SK-N-SH treated with all-trans-retinoic acid at 6 μM for 48 hours (cell line): Measurements from ENCODE around the gene DNAJB2.

Experiments used
- CSDC2 ChIP-seq: fragments of 250-450 bp; sonication (Bioruptor Pico); IDR thresholded peaks from 2 replicates; pipeline ENCODE4 v1.5.0; 2020; ENCODE audit warnings: mild to moderate bottlenecking, moderate library complexity
- GLIS3 ChIP-seq: fragments of 250-450 bp; sonication (Bioruptor Pico); IDR thresholded peaks from 2 replicates; pipeline ENCODE4 v1.5.0; 2020; ENCODE audit warnings: mild to moderate bottlenecking, moderate library complexity
- RARB ChIP-seq: fragments of 250-450 bp; sonication (Bioruptor Pico); IDR thresholded peaks from 2 replicates; pipeline ENCODE4 v1.8.0; 2021; ENCODE audit warnings: mild to moderate bottlenecking, moderate library complexity
- TCF4 ChIP-seq: fragments of 250-450 bp; sonication (Bioruptor Pico); IDR thresholded peaks from 2 replicates; pipeline ENCODE4 v1.8.0; 2021; ENCODE audit warnings: mild to moderate bottlenecking, moderate library complexity, borderline replicate concordance
- TF ChIP-seq, protein P1 (sequence below): fragments of 250-450 bp; sonication (Bioruptor Pico); IDR thresholded peaks from 2 replicates; pipeline ENCODE4 v1.8.0; 2020; ENCODE audit warnings: mild to moderate bottlenecking, moderate library complexity, borderline replicate concordance
- TF ChIP-seq, protein P2 (sequence below): fragments of 250-450 bp; sonication (Bioruptor Pico); IDR thresholded peaks from 2 replicates; pipeline ENCODE4 v1.5.1; 2021; ENCODE audit warnings: mild to moderate bottlenecking, moderate library complexity

DNA sequence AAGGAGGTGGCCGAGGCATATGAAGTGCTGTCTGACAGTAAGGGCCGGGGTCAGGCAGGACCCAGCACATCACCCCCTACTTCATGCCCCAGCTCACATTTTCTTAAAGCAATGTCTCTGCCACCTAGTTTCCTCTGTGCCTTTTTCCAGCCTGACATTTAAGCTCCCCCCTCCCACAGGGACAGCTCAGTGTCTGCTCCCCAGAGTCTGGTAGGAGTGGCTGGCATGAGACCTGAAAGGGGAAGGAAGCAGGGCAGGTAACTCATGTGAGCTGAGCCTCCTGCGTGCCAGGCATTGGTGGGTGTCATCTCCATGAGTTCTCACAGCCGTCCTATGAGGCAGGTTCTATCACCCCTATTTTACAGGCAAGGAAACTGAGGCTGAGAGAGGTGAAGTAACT, 1.5 kb downstream of the DNAJB2 start:
- TF ChIP-seq CSDC2 (CRISPR knock-in tag) (no peak), TCF4 (no peak), GLIS3 (CRISPR knock-in tag) (no peak), RARB (CRISPR knock-in tag) (no peak)
- TF ChIP-seq, protein P1, sequence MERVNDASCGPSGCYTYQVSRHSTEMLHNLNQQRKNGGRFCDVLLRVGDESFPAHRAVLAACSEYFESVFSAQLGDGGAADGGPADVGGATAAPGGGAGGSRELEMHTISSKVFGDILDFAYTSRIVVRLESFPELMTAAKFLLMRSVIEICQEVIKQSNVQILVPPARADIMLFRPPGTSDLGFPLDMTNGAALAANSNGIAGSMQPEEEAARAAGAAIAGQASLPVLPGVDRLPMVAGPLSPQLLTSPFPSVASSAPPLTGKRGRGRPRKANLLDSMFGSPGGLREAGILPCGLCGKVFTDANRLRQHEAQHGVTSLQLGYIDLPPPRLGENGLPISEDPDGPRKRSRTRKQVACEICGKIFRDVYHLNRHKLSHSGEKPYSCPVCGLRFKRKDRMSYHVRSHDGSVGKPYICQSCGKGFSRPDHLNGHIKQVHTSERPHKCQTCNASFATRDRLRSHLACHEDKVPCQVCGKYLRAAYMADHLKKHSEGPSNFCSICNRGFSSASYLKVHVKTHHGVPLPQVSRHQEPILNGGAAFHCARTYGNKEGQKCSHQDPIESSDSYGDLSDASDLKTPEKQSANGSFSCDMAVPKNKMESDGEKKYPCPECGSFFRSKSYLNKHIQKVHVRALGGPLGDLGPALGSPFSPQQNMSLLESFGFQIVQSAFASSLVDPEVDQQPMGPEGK (CRISPR knock-in tag) = no peak
- TF ChIP-seq, protein P2, sequence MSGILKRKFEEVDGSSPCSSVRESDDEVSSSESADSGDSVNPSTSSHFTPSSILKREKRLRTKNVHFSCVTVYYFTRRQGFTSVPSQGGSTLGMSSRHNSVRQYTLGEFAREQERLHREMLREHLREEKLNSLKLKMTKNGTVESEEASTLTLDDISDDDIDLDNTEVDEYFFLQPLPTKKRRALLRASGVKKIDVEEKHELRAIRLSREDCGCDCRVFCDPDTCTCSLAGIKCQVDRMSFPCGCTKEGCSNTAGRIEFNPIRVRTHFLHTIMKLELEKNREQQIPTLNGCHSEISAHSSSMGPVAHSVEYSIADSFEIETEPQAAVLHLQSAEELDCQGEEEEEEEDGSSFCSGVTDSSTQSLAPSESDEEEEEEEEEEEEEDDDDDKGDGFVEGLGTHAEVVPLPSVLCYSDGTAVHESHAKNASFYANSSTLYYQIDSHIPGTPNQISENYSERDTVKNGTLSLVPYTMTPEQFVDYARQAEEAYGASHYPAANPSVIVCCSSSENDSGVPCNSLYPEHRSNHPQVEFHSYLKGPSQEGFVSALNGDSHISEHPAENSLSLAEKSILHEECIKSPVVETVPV (CRISPR knock-in tag) = no peak
